Muscle of back (tissue), 11 donors: ENCODE data around the gene FILIP1. TPM values are rescaled to one million over a fixed set of nuclear protein-coding genes. Genes with fewer than 3 reads are reported as not detected.

Experiments
- DNase-seq, 3 donors: peaks; one replicate each; pipeline versions ENCODE4 v3.0.0 to v3.0.0-alpha.2; 2013
- polyA plus RNA-seq, 10 donors: library from polyadenylated mRNA; unstranded; fragments of 120-200 nt; gene quantifications; one replicate each; pipeline ENCODE4 v1.2.1, GENCODE V29; 2013; ENCODE audit not compliant: insufficient read length in 10 of 10

FILIP1 gene
- polyA plus RNA-seq, 10 donors: 25.2 to 64.5 (median 47.6) TPM

GRCh38 chr6:75268121-75268987 is 225.2 kb downstream of the FILIP1 start:
- no peak for DNase-seq

GRCh38 chr6:75267461-75267860 is 226.1 kb downstream of the FILIP1 start:
- no peak for DNase-seq

- peak; percentile 35 to 71 (median 37) for DNase-seq
Measured at GRCh38 chr6:75266716-75267291, 226.8 kb downstream of the FILIP1 start.

- no peak for DNase-seq
Measured at GRCh38 chr6:75263401-75263750, 230.2 kb downstream of the FILIP1 start.

GRCh38 chr6:75262716-75263400 is 230.7 kb downstream of the FILIP1 start:
- DNase-seq: no peak

GRCh38 chr6:75261299-75261698 is 232.3 kb downstream of the FILIP1 start:
- no peak for DNase-seq

GRCh38 chr6:75257343-75258087 is 236.1 kb downstream of the FILIP1 start:
- no peak for DNase-seq

GRCh38 chr6:75250552-75250951 is 243.0 kb downstream of the FILIP1 start:
- no peak for DNase-seq

GRCh38 chr6:75249837-75250236 is 243.8 kb downstream of the FILIP1 start:
- DNase-seq: no peak

- no peak for DNase-seq
Measured at GRCh38 chr6:75246386-75246785, 247.2 kb downstream of the FILIP1 start.

- no peak for DNase-seq
Measured at GRCh38 chr6:75244063-75244584, 249.5 kb downstream of the FILIP1 start.

GRCh38 chr6:75243333-75244062 is 250.1 kb downstream of the FILIP1 start, which contains the start of gene COX7A2:
COX7A2 (minus strand) TSS chr6:75243801; CDS start chr6:75243734, 67 bp downstream.
- DNase-seq: peak; percentile 95 to 99 (median 97)

Other genes with a start within 250 kb of the FILIP1 start
- gene COX7A2, start 250.0 kb downstream of the FILIP1 start, polyA plus RNA-seq: 100 to 1,000 TPM; 199 to 264 (median 238) TPM
- gene TMEM30A, start 209.0 kb downstream of the FILIP1 start, polyA plus RNA-seq: 10 to 100 TPM; 57.0 to 81.1 (median 68.5) TPM
- gene SENP6, start 108.1 kb upstream of the FILIP1 start, polyA plus RNA-seq: 100 to 1,000 TPM in 1 of 10 donors, 10 to 100 TPM in 9; 56.7 to 100 (median 78.0) TPM